ACC112 (cell line): ENCODE results near the gene PCSK4.
A peak's percentile ranks its signal among the peaks of the same experiment; 100 is the strongest.
"Not testable (repeated sequence)": the region's sequence is repeated elsewhere in the genome, so short reads cannot be mapped to it uniquely, and the experiment has no call there.

ENCODE experiments used
- H2AFZ ChIP-seq: fragments of 200-600 bp; sonication (generic); one replicate; pipeline ENCODE4 v1.6.0; 2017; ENCODE audit warnings: antibody characterized with exemption, low read length; ENCODE audit not compliant: unreplicated experiment
- H3K27ac ChIP-seq: fragments of 200-600 bp; sonication (generic); 2 replicates; pipeline ENCODE4 v1.5.1; 2014; ENCODE audit warnings: low read depth, mild to moderate bottlenecking, antibody characterized with exemption, low read length, moderate library complexity
- H3K27me3 ChIP-seq: fragments of 200-600 bp; sonication (generic); 2 replicates; pipeline ENCODE4 v1.6.1; 2014; ENCODE audit warnings: mild to moderate bottlenecking, antibody characterized with exemption, low read length, moderate library complexity, mixed read lengths; ENCODE audit not compliant: insufficient read depth
- H3K36me3 ChIP-seq: fragments of 200-600 bp; sonication (generic); 2 replicates; pipeline ENCODE4 v1.6.1; 2016; ENCODE audit warnings: mild to moderate bottlenecking, antibody characterized with exemption, low read length, moderate library complexity, mixed read lengths; ENCODE audit not compliant: insufficient read depth
- H3K4me1 ChIP-seq: fragments of 200-600 bp; sonication (generic); one replicate; pipeline ENCODE4 v1.6.1; 2016; ENCODE audit warnings: low read length, mixed read lengths; ENCODE audit not compliant: insufficient read depth, unreplicated experiment, control insufficient read depth
- H3K4me3 ChIP-seq: fragments of 200-600 bp; sonication (generic); 2 replicates; pipeline ENCODE4 v1.5.1; 2014; ENCODE audit warnings: mild to moderate bottlenecking, low read depth, low read length
- H3K79me2 ChIP-seq: fragments of 200-600 bp; sonication (generic); one replicate; pipeline ENCODE4 v1.6.0; 2016; ENCODE audit warnings: low read length; ENCODE audit not compliant: control insufficient read depth, unreplicated experiment, insufficient read depth

PCSK4 gene

GRCh38 chr19:1522061-1522460 lies 31.9 kb upstream of the PCSK4 start:
- H3K4me1 ChIP-seq, result no peaks in the 10 kb centered on the region
- H2AFZ ChIP-seq, result no peak overlapping the region
- no peaks in the 10 kb centered on the region for H3K36me3 ChIP-seq
- H3K27me3 ChIP-seq, result peaks cover 17% of the 10 kb centered on the region
- H3K79me2 ChIP-seq, result no peaks in the 10 kb centered on the region
- no peak overlapping the region for H3K4me3 ChIP-seq
- H3K27ac ChIP-seq, result no peak overlapping the region

DNA sequence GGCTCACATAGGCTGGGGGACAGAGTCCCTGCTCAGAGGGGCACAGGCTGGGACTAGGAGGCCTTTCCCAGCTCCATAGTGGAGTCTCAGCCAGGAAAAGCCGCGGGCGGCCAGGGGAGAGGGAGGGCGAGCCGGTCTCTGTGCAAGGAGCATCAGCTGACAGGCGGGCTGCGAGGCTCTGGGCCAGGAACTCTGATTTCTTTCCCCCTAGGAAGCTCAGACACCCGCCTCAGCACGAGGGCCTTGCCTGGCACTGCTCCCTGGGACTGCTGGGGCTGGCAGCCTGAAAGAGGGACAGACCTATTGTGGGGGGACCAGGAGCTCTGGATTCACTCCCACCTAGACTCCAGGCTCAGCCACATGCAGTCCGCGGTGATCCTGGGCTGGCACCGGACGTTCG lies 31.5 kb upstream of the PCSK4 start:
- Histone ChIP-seq H2AFZ (no peak overlapping the region), H3K4me1 (no peaks in the 10 kb centered on the region), H3K27ac (no peak overlapping the region), H3K27me3 (peaks cover 17% of the 10 kb centered on the region), H3K79me2 (no peaks in the 10 kb centered on the region), H3K4me3 (no peak overlapping the region), H3K36me3 (no peaks in the 10 kb centered on the region)

DNA sequence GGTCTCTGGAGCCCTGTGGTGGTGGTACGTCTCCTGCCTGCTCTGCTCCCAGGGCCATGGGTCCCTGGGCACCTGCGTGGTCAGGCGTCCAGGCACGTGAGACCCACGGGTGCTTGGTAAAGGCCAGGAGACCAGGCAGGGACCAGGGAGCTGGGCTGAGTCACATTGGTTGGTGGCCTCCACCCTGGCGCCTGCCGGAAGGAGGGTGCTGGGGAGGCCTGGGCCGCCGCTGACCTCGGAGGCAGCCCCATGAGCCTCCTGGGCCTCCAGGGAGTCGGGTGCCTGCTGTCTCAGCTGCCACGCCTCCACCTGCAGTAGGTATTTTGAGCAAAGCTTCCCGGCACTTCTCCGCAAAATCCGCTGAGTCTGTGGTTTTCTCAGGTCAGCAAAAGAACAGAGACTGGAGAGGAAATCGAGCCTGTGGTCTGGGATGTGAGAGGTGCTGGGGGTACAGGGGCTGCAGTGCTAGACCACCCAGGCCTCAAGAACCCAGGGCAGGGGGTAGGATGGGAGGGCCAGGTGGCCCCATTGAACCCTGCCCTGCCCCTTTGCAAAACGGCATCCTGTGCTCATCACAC lies 30.1 kb upstream of the PCSK4 start:
- Histone ChIP-seq H2AFZ (no peak overlapping the region), H3K27me3 (peaks cover 17% of the 10 kb centered on the region), H3K79me2 (no peaks in the 10 kb centered on the region), H3K27ac (no peak overlapping the region), H3K4me3 (no peak overlapping the region), H3K36me3 (no peaks in the 10 kb centered on the region), H3K4me1 (no peaks in the 10 kb centered on the region)

- H3K36me3 ChIP-seq, H3K27ac ChIP-seq, H3K79me2 ChIP-seq, H3K4me1 ChIP-seq, H3K4me3 ChIP-seq, H2AFZ ChIP-seq: not testable (repeated sequence)
- peaks cover 13% of the 10 kb centered on the region for H3K27me3 ChIP-seq
These were observed 29.7 kb upstream of the PCSK4 start for GRCh38 chr19:1519802-1520201.

- H3K27me3 ChIP-seq, result peaks cover 5% of the 10 kb centered on the region
These were observed 28.3 kb upstream of the PCSK4 start for GRCh38 chr19:1518471-1518870.

DNA sequence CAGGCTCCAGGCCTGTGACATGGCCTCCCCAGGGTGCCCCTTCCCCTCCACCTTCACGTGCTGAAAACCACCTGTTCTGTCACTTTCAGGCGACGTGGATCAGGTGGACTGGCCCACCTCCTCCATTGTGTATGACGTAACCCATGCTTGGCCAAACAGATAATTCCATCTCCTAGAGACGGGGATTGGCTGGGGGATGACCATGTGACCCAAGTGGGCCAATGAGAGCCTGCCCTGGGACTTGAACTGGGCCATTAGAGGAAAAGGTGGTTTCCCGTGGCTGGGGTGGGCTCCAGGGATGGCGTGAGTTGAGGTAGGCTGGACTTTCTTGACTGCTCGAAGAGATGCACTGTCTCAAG lies 26.2 kb upstream of the PCSK4 start:
- H3K4me1 ChIP-seq, result peaks cover 3% of the 10 kb centered on the region
- H3K79me2 ChIP-seq, result no peaks in the 10 kb centered on the region
- no peaks in the 10 kb centered on the region for H3K36me3 ChIP-seq
- H3K4me3 ChIP-seq, result no peak overlapping the region
- H2AFZ ChIP-seq, result no peak overlapping the region
- no peaks in the 10 kb centered on the region for H3K27me3 ChIP-seq
- no peak overlapping the region for H3K27ac ChIP-seq

More at GRCh38 chr19:1518471-1518870, 28.3 kb upstream of the PCSK4 start:
- no peak overlapping the region for H3K4me3 ChIP-seq
- no peaks in the 10 kb centered on the region for H3K36me3 ChIP-seq
- H2AFZ ChIP-seq, result no peak overlapping the region
- H3K4me1 ChIP-seq, result no peaks in the 10 kb centered on the region
- H3K79me2 ChIP-seq, result no peaks in the 10 kb centered on the region
- H3K27ac ChIP-seq, result no peak overlapping the region

DNA sequence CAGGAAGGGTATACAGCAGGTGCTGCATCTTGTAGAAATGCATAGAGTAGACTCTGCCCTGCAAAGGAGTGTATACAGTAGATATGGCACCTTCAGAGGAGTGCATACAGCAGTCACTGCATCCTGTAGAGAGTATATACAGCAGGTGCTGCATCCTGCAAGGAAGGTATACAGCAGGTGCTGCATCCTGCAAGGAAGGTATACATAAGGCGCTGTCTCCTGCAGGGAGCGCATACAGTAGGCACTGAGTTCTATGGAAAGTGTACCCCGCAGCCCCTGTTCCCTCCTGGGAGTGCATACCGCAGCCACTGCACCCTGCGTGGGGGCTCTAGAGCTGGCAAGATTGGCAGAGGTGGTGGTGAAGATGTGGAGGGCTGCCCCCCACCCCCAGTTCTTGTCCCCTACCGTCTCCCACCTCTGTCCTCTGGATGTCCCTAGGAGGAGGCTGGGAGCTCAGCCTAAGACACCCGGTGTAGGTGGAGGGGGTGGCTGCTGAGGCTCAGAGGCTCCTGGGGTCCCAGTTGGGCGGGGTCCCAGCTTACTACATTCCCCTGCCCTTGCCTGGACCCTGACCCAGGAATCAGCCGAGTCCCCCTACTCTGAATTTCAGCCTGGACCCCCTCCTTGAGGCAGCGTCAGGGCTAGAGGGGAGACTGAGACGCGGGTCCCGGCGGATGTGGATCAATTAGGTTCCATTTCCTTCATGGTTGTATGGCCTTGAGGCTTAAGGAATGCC lies 25.0 kb upstream of the PCSK4 start:
- Histone ChIP-seq H3K4me1 (peaks cover 3% of the 10 kb centered on the region), H2AFZ (no peak overlapping the region), H3K27me3 (no peaks in the 10 kb centered on the region), H3K79me2 (no peaks in the 10 kb centered on the region), H3K4me3 (no peak overlapping the region), H3K36me3 (no peaks in the 10 kb centered on the region), H3K27ac (no peak overlapping the region)

GRCh38 chr19:1514295-1514661 lies 24.1 kb upstream of the PCSK4 start:
- Histone ChIP-seq H3K27ac (no peak overlapping the region), H3K79me2 (no peaks in the 10 kb centered on the region), H3K36me3 (no peaks in the 10 kb centered on the region), H3K4me3 (no peak overlapping the region), H3K27me3 (no peaks in the 10 kb centered on the region), H2AFZ (no peak overlapping the region), H3K4me1 (peaks cover 3% of the 10 kb centered on the region)

DNA sequence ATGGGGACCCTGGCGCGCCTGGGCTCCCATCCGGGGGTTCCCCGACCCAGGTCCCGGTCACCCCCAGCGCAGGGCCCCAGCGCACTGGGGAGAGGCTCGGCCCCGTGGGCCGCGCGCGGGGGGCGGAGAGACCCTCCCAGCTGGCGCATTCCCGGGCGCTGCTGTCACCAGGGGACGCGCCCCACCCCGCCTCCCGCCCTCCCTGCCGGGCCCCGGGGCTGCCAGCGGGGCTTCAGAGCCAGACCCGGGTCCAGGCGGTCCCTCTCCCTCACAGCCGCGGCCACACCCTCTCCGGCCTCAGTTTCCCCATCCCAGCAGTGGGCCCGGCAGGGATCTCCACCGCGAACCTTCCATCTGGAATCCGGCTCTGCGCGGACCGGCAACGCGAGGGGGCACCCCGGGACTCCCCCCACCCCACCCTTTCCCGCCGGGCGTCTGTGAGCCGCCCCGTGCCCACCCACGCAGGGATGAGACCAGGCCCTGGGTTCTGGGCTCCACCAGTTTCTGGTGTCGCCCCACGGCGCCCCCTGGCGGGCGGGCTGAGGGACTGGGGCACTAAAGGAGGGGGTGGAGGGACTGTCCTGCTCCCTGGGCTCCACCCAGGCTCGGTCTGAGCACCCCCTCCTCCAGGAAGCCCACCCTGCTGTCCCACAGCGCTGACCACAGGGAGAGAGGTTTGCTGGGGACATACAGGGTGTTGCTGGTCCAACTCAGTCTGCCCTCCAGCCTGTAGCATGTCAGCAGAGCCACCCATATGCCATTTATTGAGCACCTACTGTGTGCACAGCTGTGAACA lies 23.5 kb upstream of the PCSK4 start:
- Histone ChIP-seq H3K27ac (no peak overlapping the region), H3K27me3 (no peaks in the 10 kb centered on the region), H3K4me1 (peaks cover 3% of the 10 kb centered on the region), H3K36me3 (no peaks in the 10 kb centered on the region), H2AFZ (no peak overlapping the region), H3K4me3 (peak overlapping the region; percentile 78), H3K79me2 (no peaks in the 10 kb centered on the region)

DNA sequence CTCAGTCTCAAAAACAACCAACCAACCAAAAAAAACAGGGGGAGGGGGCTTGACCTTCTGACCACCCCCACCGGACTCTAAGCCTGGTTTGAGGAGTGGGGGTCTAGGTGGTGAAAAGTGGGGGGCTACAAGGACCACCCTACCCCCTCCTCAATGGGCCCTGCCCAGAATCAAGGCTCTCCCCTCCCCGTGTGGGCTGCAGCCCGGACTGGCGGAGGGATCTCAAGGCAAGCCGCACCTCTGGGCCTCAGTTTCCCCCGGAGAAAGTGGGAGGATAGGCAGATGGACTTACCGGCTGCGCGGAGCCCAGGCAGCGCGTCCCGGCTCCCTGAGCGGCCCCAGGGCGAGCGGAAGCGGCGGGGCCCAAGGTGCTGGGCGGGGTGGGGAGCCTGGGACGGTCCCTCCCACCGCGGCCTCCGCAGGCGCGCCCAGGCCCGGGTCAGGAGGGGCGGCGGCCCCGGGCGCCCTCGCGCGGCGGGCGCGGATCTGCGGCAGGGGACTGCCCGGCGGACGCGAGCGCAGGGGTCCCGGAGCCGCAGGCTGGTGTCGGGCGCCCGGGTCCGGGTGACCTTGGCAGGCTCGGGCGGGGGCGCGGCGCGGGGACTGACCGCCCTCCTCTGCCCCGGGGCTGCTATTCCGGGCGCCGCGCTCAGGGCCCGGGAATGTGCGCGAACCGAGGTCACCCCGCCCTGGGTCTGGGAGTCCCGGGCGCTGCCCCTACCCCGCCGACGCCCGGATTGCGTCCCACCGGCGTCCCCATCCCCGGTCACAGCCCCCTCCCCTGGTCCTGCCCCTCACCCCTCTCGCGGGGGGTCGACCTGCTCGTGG lies 22.7 kb upstream of the PCSK4 start, which contains the start of gene ADAMTSL5:
TSS of gene ADAMTSL5 (minus strand) at position 349 of the 828 bp plus-strand sequence. CDS start 2,076 bp downstream, outside the sequence.
- Histone ChIP-seq H3K4me1 (peaks cover 3% of the 10 kb centered on the region), H3K36me3 (no peaks in the 10 kb centered on the region), H3K79me2 (no peaks in the 10 kb centered on the region), H2AFZ (no peak within 1 kb of the TSS), H3K27ac (no peak within 1 kb of the TSS), H3K4me3 (peak within 1 kb of the TSS; percentile 78), H3K27me3 (no peaks in the 10 kb centered on the region)
